NCI-H82 treated with DMSO at 0.1 percent for 48 hours (cell line): ENCODE results near the gene WDR87.
"Not testable (repeated sequence)": the region's sequence is repeated elsewhere in the genome, so short reads cannot be mapped to it uniquely, and the experiment has no call there.

Experiments
- DNase-seq: peaks from one replicate; lab custom pipeline; 2025; ENCODE audit not compliant: unreplicated experiment; lab: John Stamatoyannopoulos, UW

The WDR87 gene

DNA sequence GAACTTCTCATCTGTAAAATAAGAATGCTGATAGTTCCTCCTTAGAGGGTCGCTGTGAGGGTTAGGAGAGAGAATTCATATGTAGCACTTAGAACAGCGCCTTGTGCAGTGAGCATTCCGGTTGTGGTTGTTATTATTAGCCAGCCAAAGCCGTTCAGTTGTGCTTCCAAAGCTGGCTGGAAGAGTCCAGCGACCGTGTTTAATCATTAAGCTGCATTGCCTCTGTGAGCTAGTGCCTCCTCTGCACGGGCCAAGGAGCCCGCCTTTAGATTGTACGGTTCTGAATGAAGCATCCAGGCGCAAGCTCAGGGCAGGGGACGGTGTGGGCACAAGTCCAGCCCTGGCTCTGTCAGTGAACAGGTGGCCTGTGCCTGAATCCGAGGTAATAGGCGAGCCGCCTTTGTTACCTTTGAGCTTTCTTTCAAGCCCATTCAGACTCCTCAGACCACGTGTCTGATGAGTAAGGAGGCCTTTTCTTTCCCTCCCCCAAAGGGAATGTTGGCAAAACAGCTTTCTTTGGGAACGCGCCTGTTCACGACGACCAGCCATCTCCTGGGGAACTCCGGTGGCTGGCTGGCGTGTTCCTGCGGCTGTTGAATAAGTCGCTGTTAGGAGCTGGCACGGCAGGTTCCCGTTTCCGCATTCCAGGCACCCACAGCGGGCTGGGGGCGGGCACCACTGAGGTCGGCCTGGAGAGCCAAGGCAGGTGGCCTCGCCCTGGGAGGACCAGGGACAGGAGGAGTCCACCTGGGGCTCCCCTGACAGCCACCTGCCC, 25.7 kb upstream of the WDR87 start:
- DNase-seq, result no peak

DNA sequence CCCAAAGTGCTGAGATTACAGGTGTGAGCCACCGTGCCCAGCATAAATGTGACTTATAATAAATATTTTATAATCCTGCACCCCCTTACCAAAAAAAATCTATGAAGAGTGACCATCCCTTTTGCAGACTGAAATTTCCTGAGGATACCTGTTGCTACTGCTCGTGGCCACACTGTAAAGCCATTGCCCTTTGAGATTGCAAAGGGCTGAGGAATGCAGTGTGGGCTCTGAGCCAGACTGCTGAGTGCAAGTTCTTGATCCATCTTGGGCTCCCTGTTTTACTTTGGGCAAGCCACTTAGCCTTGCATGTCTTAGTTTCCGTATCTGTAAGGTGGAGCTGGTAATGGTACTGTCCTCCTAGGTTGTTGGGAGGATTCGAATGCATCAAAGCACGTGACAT, 24.0 kb upstream of the WDR87 start:
- DNase-seq, result no peak

DNA sequence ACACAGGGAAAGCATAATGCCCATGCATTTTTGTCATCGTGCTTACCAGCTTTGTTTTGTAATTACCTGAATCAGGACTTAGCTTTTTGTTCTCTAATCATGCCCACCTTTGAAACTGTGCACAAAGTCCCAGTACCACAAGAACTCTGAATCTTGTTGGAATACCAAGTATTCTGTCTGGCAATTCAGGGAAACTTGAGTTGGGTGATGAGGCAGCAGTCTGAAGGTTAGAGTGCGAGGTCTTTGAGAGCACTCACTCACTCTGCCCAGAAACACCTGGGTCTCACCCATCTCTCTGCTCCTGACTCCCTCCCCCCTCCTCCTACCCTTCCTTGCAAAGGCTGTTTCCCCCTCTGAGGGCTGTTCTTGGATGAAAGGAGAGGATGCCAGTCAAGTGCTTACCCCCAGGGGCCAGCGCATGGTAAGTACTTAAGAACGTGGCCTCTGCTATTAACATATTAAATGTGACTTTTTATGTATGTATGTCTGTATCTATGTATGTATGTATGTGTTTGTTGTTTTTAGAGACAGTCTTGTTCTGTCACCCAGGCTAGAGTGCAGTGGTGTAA, 23.0 kb upstream of the WDR87 start:
- no peak for DNase-seq

DNA sequence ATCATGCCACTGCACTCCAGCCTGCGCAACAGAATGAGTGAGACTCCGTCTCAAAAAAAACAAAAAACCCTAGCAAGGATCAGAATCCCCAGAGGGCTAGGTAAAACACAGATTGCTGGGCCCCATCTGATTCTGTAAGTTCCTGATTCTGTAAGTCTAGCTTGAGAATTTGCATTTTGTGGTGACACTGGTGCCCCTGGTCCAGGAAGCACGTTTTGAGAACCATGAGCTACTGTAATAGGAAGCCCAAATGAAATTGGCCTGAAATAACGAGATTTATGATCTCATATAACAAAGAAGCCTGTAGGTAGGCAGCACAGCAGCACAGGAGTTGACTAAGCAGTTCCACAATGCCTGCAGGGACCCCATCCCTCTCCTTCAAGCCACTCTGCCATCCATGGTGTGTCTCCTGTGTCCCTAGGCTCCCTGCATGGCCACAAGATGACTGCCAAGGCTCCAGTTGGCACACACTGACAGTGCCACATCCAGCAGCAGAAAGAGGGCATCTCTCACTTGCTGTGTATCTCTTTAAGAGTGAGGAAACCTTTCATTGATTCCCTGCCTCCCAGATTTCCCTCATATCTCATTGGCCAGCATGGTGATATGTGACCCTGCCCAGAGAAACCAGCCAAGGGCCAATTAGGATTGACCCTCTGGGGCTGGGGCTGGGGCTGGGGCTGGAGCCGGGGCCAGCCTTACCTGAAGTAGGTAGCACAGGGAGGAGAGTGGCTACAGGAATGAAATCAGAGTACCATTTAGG, 22.3 kb upstream of the WDR87 start:
- no peak for DNase-seq

DNA sequence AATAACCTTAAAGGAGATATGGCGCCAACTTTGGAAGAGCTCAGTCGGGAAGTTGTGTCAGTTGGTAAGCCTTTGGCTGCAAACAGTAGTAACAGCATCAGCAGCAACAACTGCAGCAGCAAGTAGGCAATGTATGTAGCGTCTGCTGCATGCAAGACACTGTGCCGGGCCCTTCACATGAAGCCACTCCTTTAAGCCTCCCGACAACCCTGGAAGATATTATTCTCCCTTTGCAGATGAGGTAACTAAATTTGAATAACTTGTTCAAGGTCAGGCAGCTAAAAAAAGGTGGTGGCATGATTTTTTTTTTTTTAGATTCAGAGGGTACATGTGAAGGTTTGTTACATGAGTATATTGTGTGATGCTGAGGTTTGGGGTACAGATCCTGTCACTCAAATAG, 20.3 kb upstream of the WDR87 start:
- no peak for DNase-seq

- DNase-seq, result no peak
These were observed 19.9 kb upstream of the WDR87 start for GRCh38 chr19:37926255-37926654.

DNA sequence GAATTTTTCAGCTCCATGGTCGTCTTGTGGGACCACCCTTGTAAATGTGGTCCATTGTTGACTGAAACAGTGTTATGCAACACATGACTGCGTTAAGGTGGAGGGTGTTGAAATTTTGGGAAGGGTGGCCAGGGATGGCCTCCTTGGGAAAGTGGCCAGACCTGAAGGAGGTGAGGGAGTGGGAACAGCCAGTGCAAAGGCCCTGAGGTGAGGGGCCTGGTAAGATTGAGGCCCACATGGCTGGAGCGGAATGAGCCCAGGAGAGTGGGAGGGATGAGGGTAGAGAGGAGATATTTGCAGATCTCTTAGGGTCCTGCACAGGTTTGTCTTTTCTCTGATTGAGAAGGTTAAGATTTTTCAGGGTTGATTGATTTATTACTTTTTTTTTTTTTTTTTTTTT, 18.8 kb upstream of the WDR87 start:
- no peak for DNase-seq

GRCh38 chr19:37924573-37924972, 18.2 kb upstream of the WDR87 start:
- not testable (repeated sequence) for DNase-seq

DNA sequence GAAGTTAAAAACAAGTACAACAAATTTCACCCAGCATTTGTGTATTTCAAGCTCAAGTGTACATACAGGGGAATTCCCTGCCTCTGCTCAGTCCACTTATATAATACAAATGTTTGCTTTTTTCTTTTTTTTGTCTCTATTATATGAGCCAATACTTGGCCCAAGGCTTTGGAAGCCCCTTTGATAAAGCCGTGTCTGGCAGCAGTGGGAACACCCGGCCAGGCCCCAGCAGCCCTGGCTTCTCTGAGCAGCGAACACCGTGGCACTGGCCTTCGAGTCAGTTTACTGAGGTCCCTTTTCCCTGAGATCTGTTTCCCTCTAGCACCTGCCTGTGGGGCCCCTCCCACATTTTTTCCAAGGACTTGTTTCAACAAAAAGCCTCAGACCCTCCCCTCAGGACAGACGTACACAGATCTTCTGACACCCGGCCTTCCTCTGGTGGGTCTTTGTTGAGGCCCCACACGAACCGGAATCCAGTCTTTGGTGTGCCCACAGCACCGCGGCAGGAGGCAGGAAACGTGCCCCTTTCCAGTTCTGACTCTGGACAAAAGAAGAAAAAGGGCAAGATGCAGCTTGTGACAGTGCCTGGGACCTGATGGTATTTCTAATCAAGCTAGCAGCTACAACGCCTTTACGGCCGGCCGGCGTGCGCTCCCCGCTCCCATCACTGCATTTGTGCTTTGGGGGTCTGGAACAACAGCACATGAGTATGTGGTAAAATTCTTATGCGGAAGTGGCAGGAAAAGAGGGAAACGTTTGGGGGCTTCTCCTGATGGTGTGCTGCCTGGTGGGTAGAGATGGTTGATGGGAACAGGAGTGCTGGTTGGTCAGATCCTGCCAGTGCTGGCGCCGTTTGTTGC, 14.4 kb upstream of the WDR87 start:
- DNase-seq, result no peak

DNA sequence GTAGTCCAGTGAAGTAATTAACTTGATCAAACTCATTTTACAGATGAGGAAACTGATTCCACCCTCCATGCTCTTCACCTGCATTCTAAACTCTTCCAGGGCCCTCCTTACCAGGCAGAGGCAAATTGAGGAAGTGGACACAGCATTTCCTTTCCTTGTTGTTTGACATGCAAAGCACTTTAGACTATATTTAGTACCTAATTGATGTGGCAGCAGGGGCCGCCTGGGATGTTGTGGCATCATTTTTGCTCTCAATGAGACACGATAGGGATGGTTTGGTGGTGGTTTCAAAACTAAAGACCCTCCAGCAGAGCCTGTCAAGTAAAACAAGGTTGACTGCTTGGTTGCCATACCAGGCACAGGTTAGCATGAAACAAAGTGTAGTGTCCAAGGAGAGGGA, 8.5 kb upstream of the WDR87 start:
- no peak for DNase-seq

DNA sequence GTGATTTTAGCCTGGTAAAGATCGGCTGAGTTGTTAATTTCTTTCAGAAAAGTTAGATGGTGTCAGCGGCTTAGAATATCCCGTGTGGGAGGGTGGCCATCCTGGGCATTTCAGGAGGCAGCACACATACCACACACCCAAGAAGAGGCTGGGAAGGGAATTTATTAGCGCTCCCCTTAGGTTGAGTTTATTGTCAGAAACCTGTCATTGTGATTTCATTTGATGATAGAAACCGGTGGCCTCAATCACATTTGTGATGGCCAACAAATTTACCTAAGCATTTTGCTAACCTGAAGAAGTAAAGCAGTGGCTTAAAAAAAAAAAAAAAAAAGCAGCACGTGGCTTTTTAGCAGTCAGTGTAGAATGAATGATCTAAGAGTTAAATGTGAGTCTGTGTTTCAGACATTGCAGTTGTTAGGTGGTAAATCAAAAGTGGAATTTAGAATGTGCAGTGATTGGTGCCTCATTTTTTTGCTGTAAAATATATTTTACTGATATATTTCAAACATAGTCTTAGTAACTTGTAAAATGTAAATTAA, 3.3 kb upstream of the WDR87 start:
- no peak for DNase-seq

- peak; percentile 9 for DNase-seq
These were observed 1.5 kb upstream of the WDR87 start for GRCh38 chr19:37907735-37908455.

- peak; percentile 94 for DNase-seq
These were observed 708 bp upstream of the WDR87 start, which contains the start of gene SIPA1L3 for GRCh38 chr19:37906869-37907734. SIPA1L3 (plus strand) TSS chr19:37907208; CDS start chr19:38081566, 174,358 bp downstream.

DNA sequence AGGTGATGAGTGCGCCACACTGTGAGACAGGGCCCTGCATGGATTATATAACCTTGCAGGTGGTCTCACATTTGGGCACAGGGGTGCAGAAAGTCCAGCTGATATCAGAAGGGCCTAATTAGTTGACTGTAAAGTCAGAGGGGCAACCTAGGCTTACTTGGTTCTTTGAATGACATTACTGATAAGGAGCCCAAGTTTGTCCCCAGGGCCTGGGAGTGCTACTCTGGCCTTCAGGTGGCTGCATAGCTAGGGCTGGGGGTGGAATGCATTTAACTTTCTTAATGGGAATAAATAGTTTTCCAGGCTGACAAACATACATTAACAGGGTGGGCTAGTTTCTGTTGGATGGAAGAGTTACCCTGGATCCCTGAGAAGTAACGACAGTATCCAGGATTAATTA, 3.3 kb downstream of the WDR87 start:
- DNase-seq, result no peak

GRCh38 chr19:37902668-37903067, 3.7 kb downstream of the WDR87 start:
- DNase-seq, result peak; percentile 68

DNA sequence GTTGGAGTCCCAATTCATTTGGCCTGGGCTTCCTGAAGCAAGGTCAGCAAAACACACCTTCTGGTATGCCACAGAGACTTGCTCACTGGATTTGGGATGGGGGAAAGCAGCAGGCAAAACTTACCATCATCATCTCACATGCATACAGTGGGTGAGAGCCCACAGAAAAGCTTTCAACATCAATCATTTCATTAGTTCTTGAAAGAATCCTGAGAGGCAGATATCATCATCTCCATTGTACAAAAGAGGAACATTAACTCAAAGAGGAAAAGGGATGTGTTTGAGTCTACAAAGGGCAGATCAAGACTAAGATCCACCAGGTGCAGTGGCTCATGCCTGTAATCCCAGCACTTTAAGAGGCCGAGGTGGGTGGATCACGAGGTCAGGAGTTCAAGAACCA, 6.4 kb downstream of the WDR87 start:
- no peak for DNase-seq

GRCh38 chr19:37899453-37899852, 6.9 kb downstream of the WDR87 start:
- no peak for DNase-seq

DNA sequence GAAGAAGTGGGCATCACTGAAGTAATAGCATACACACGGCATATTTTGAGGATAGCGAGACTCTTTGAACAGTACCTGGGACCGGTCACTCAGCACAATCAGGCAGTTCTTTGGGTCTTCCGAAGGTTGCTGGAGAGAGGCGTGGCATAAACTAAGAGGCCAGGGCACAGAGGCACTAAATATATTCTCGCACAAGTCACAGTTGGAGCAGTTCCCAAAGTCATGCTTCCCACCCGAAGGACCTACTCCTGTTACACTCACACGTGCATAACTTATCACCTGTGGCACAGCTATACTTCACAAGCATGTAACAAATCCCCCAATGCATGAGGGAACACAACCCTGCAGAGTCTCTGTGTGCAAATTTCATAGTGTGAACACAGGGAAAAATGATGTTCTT, 10.2 kb downstream of the WDR87 start:
- DNase-seq, result no peak

- no peak for DNase-seq
These were observed 12.4 kb downstream of the WDR87 start for GRCh38 chr19:37893845-37894575.
